ENCODE data around the gene TBC1D5. TPM values are rescaled to one million over a fixed set of nuclear protein-coding genes. Genes with fewer than 3 reads are reported as not detected.

Gene TBC1D5
- polyA plus RNA-seq, 2 of the 4 experiments (the other 2 are of a cell fraction), result 36.7 to 72.2 TPM

GRCh38 chr3:17235310-17235709 lies 507.1 kb downstream of the TBC1D5 start:
- ChIA-PET POLR2A (no interaction called here), CTCF (interaction anchor here (1.0 kb wide), 1 partner anchor 202 kb away, joined by 4 read pairs; no protein-coding TSS in a partner anchor)
- TF ChIP-seq RFX5 (IDR thresholded peaks at IDR 0.05), result no peak
- no peak for TF ChIP-seq EHF (CRISPR knock-in tag; IDR thresholded peaks at IDR 0.05)
- TF ChIP-seq MAFK (IDR thresholded peaks at IDR 0.05; ENCODE audit: partially characterized antibody), result no peak
- no peak overlapping the region for H3K4me3 ChIP-seq
- FAIRE-seq (no peak), DNase-seq (ENCODE audit: low read depth in 1 of 2, low spot score in 1 of 2) (no peak), ATAC-seq (no peak)
- no peaks in the 10 kb centered on the region for H3K9me3 ChIP-seq
- H3K27ac ChIP-seq, result no peak overlapping the region
- no peaks in the 10 kb centered on the region for H3K4me1 ChIP-seq
- no peak overlapping the region for H3K4me2 ChIP-seq

GRCh38 chr3:17234382-17234781 lies 508.0 kb downstream of the TBC1D5 start:
- ATAC-seq (no peak), DNase-seq (ENCODE audit: low read depth in 1 of 2, low spot score in 1 of 2) (no peak), FAIRE-seq (no peak)
- ChIA-PET CTCF (interaction anchor here (0.6 to 3.0 kb wide), 5 partner anchors 9 to 634 kb away, joined by 3 to 24 read pairs (median 4); no protein-coding TSS in a partner anchor), POLR2A (no interaction called here)
- H3K4me2 ChIP-seq, result no peak overlapping the region
- no peak overlapping the region for H3K4me3 ChIP-seq
- TF ChIP-seq CHD2 (IDR thresholded peaks at IDR 0.05; ENCODE audit: low read length, partially characterized antibody), result no peak
- no peak for TF ChIP-seq EHF (CRISPR knock-in tag; IDR thresholded peaks at IDR 0.05)
- TF ChIP-seq HES2 (IDR thresholded peaks at IDR 0.05), result no peak
- no peak for TF ChIP-seq JUNB (IDR thresholded peaks at IDR 0.05)
- TF ChIP-seq RAD21 (conservative IDR thresholded peaks at IDR 0.05 in 1 of 2, IDR thresholded peaks at IDR 0.05 in 1 of 2), result no peak
- TF ChIP-seq CHD4 (IDR thresholded peaks at IDR 0.05; ENCODE audit: borderline replicate concordance), result no peak
- TF ChIP-seq FOSB (CRISPR knock-in tag; IDR thresholded peaks at IDR 0.05), result no peak
- TF ChIP-seq CTCF (IDR thresholded peaks at IDR 0.05), result no peak
- TF ChIP-seq POLR2AphosphoS2 (conservative IDR thresholded peaks at IDR 0.05; ENCODE audit: low read length), result no peak
- TF ChIP-seq FOSL2 (IDR thresholded peaks at IDR 0.05), result no peak
- TF ChIP-seq FOSL2 (CRISPR knock-in tag; IDR thresholded peaks at IDR 0.05), result no peak
- TF ChIP-seq HDAC2 (IDR thresholded peaks at IDR 0.05), result no peak
- no peak for TF ChIP-seq FOXS1 (CRISPR knock-in tag; IDR thresholded peaks at IDR 0.05)
- TF ChIP-seq USF2 (IDR thresholded peaks at IDR 0.05), result no peak
- no peak overlapping the region for H3K27ac ChIP-seq
- H3K9me3 ChIP-seq, result no peaks in the 10 kb centered on the region
- H3K4me1 ChIP-seq, result no peaks in the 10 kb centered on the region

GRCh38 chr3:17233398-17233800 lies 509.0 kb downstream of the TBC1D5 start:
- ChIA-PET CTCF (interaction anchor here (0.8 to 3.0 kb wide), 6 partner anchors 9 to 633 kb away, joined by 3 to 24 read pairs (median 5); no protein-coding TSS in a partner anchor), POLR2A (no interaction called here)
- peak; percentile 97 to 98 for ATAC-seq
- WGBS (ENCODE audit: missing lambda C conversion rate), result 46% methylated on average over 3 of the region's 3 CpGs
- FAIRE-seq, result peak; percentile 74
- DNase-seq (ENCODE audit: low read depth in 1 of 2, low spot score in 1 of 2), result peak; percentile 46 to 59
- no peaks in the 10 kb centered on the region for H3K4me1 ChIP-seq
- H3K4me3 ChIP-seq, result no peak overlapping the region
- no peak overlapping the region for H3K4me2 ChIP-seq
- H3K27ac ChIP-seq, result no peak overlapping the region
- H3K9me3 ChIP-seq, result no peaks in the 10 kb centered on the region
- TF ChIP-seq EHMT2 (IDR thresholded peaks at IDR 0.05; ENCODE audit: low read depth) (no peak), HOXB13 (CRISPR knock-in tag; IDR thresholded peaks at IDR 0.05; ENCODE audit: low read depth) (no peak), FOSL2 (IDR thresholded peaks at IDR 0.05) (no peak), FOSL2 (CRISPR knock-in tag; IDR thresholded peaks at IDR 0.05) (0 out of 2 replicates have a peak, but pooled peaks have one; percentile 11), CHD2 (IDR thresholded peaks at IDR 0.05; ENCODE audit: low read length, partially characterized antibody) (no peak), MAFK (IDR thresholded peaks at IDR 0.05; ENCODE audit: partially characterized antibody) (no peak), JUN (IDR thresholded peaks at IDR 0.05) (no peak), PHF8 (IDR thresholded peaks at IDR 0.05; ENCODE audit: borderline replicate concordance, low read depth) (no peak), SMC3 (IDR thresholded peaks at IDR 0.05) (peak; percentile 84), FOXS1 (CRISPR knock-in tag; IDR thresholded peaks at IDR 0.05) (no peak), PBX3 (IDR thresholded peaks at IDR 0.05) (no peak), CTCF (IDR thresholded peaks at IDR 0.05) (peak; percentile 83), RFX5 (IDR thresholded peaks at IDR 0.05) (no peak), RNF2 (IDR thresholded peaks at IDR 0.05; ENCODE audit: borderline replicate concordance, low read depth) (no peak), CHD4 (IDR thresholded peaks at IDR 0.05; ENCODE audit: borderline replicate concordance) (no peak), NPAS2 (CRISPR knock-in tag; IDR thresholded peaks at IDR 0.05; ENCODE audit: borderline replicate concordance) (no peak), RARB (CRISPR knock-in tag; IDR thresholded peaks at IDR 0.05) (no peak), USF2 (IDR thresholded peaks at IDR 0.05) (no peak), TFCP2L1 (CRISPR knock-in tag; IDR thresholded peaks at IDR 0.05) (no peak), KDM5A (IDR thresholded peaks at IDR 0.05) (no peak)

Data from A549 (cell line).